ENCODE measurements around the gene SEC22C.

Gene SEC22C

DNA sequence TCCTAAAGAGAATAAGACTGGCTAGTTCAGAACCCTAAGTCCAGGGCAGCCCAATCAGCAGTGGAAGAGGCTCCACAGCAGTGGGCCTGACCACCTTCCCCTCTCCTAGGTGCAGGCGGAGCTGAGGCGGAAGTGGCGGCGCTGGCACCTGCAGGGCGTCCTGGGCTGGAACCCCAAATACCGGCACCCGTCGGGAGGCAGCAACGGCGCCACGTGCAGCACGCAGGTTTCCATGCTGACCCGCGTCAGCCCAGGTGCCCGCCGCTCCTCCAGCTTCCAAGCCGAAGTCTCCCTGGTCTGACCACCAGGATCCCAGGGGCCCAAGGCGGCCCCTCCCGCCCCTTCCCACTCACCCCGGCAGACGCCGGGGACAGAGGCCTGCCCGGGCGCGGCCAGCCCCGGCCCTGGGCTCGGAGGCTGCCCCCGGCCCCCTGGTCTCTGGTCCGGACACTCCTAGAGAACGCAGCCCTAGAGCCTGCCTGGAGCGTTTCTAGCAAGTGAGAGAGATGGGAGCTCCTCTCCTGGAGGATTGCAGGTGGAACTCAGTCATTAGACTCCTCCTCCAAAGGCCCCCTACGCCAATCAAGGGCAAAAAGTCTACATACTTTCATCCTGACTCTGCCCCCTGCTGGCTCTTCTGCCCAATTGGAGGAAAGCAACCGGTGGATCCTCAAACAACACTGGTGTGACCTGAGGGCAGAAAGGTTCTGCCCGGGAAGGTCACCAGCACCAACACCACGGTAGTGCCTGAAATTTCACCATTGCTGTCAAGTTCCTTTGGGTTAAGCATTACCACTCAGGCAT, 45.6 kb downstream of the SEC22C start:
- DNase-seq (ENCODE audit: low spot score), result peak; percentile 48

- DNase-seq (ENCODE audit: low spot score), result no peak
Measured at GRCh38 chr3:42533161-42533897, 48.4 kb downstream of the SEC22C start.

DNA sequence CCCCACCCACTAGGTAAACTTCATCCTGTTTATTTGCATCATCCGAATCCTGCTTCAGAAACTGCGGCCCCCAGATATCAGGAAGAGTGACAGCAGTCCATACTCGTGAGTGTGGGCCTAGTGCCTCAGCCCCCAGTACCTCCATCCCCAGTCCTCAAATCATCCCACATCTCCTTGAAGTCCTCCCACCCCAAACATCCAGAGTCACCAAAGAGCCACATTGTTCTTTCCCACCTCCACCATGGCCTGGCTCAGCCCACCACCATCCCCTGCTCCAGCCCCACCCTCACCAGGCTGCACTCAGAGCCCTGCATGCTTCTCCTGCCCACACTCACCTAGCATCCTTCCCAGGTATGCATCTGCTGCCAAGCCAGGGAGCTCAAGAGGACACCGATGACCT, 49.5 kb downstream of the SEC22C start:
- DNase-seq (ENCODE audit: low spot score), result no peak

DNA sequence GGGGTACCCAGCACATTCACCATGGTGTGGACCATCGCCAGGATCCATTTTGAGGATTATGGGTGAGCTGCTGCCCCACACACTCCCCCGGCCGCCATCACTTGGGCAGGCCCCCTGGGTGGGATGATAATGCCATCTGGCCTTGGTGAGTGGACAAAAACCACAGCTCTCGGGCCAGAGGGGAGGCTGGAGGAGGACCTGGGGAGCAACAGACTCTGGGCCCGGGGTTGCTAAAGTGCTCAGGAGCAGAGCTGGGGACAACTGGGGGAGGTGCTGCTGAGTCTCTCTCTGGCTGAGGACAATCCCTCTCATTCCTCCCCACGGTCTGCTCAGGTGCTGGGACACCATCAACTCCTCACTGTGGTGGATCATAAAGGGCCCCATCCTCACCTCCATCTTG, 50.3 kb downstream of the SEC22C start:
- no peak for DNase-seq (ENCODE audit: low spot score)

GRCh38 chr3:42530073-42530472, 51.7 kb downstream of the SEC22C start:
- no peak for DNase-seq (ENCODE audit: low spot score)

DNA sequence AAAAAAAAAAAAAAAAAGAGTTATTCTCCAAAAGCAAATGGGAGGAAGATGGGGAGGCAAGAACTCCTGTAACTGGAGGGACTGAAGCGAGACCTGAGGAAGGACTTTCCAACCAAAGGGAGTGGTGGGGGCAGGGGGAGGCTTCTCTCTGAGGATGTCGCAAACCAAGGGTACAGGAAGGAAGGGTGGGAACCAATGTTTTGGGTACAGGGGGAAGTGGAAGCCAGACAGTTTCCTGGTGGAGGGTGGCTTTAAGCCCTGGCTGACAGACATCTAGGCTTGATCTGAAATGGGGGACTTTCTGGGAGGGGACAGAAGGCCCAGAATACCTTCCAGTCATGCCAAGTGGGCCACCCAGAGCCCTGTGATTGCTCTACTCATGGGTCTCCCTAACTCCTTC, 52.3 kb downstream of the SEC22C start:
- DNase-seq (ENCODE audit: low spot score), result no peak

- DNase-seq (ENCODE audit: low spot score), result no peak
Measured at GRCh38 chr3:42527368-42527917, 54.3 kb downstream of the SEC22C start.

DNA sequence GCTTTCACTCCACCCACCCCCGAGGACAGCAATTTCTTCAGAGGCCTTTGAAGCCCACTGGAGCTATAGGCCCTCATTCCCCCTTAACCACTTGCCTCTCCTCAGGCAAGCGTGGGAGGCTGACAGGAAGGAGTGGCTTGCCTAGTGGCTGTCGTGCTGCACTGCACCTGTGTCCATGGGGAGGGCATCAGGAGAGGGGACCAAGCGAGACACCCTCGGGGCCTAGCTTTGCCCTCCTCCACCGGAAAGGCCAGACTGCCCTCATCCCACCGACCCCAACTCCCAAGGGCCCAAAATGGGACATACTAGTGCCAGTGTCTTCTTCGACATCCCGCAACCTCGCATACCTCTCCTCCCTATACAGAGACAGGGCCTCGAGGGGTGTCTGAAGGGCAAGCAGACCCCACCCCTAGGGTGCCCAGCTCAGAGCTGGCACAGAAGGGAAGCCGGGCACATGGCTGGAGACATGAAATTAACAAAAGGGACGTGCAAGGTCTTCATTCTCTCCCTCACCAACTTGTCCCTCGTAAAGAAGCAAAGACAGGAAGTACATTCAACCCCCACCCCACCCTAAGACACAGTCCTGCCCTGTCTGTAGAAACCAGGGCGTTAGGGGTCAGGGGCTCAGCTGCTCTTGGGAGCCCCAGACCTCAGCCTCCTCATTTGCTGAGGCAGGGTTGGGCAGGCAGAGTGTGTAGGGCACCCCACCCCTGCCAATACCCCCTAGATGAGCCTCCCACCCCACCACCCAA, 55.0 kb downstream of the SEC22C start:
- no peak for DNase-seq (ENCODE audit: low spot score)

DNA sequence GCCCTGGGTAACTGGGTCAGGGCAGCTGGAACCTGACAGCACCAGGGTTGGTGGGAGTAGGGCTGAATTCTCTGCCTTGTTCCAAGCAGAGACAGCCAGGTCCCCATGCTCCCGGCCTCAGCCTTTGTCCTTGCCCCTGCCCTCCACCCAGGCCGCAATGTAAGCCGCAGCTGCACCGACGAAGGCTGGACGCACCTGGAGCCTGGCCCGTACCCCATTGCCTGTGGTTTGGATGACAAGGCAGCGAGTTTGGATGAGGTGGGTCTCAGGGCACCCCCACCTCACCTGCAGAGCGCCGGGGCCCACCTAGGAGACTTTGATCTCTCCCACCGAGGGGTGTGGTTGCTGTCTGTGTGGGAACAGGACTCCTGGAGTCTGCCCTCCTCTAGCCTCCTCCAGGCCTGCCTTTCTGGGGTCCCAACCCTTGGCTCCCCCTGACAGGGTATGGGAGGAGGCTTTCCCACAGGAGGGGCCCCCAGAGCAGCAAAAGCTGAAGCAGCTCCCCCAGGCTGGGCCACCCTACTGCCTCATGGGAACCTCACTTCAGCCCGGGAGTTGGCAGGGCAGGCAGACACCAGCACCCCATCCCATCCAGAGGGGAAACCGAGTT, 55.9 kb downstream of the SEC22C start:
- DNase-seq (ENCODE audit: low spot score), result no peak

GRCh38 chr3:42525212-42525611, 56.6 kb downstream of the SEC22C start:
- DNase-seq (ENCODE audit: low spot score), result no peak

DNA sequence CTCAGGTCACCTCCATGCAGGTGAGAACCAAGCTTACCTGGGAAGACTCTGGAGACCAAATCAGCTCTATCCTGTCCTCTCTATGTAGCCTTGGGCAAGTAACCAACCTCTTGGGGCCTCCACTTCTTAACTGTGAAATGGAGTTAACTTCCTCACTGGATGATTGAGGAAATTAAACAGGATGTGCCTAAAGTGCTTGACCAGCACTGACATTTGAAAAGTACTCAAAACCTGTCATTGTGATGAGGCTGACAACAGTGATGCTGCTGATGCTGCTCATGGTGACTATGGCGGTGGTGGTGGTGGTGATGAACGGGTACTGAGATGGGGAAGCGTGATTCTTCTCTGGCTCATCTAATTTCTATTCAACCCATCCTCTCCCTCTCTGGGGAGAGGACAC, 57.0 kb downstream of the SEC22C start:
- DNase-seq (ENCODE audit: low spot score), result no peak

- DNase-seq (ENCODE audit: low spot score), result no peak
Measured at GRCh38 chr3:42520906-42521305, 60.9 kb downstream of the SEC22C start.

GRCh38 chr3:42520336-42520735, 61.4 kb downstream of the SEC22C start:
- DNase-seq (ENCODE audit: low spot score), result no peak

DNA sequence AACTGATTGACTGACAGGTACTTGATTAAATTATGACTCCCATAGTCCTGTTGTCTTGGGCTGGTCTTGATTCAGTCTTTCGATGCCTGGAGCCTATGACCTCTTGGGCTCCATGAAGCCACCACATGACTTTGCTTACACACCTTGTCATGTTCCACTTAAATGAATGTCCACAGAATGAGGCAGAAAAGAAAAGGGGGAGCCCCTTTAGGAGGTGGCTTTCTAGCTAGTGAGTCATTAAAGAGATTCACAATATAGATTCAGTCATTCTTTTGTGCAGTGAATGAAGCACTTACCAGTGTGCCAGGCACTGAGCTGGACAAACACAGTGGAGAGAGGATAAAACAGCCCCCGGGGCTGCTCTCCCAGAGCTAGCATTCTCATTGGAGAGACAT, 62.2 kb downstream of the SEC22C start:
- no peak for DNase-seq (ENCODE audit: low spot score)

DNA sequence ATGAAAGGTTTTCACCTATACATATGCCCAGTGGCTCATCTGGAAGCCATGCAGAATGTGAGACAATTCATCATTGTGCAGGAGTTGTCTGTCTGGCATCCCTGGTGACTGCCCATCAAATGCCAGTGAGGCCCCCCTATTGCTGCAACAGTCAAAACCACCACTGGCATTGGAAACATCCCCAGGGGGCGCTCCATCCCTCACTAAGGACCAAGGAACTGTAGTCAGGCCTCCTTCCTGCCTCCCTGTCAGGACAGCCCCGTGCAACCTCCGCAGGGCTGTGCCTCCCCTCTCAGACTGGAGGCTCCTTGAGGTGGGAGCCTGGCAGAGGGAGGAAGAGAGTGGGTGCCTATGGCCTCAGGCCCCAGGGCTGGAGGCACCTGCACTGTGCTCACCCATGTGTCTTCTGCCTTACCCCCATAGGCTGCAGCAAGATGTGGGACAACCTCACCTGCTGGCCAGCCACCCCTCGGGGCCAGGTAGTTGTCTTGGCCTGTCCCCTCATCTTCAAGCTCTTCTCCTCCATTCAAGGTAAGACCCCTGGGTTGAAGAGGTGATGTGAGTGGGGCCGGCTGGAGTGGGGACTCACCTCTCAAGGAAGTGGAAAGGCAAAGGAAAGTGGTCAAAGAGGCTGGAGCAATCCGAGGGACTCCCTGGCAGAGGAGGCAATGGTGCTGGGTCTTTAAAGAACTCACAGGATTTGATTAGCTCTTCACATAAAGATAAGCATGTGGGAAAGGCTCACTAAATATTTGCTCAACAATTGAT, 62.8 kb downstream of the SEC22C start:
- DNase-seq (ENCODE audit: low spot score), result no peak

DNA sequence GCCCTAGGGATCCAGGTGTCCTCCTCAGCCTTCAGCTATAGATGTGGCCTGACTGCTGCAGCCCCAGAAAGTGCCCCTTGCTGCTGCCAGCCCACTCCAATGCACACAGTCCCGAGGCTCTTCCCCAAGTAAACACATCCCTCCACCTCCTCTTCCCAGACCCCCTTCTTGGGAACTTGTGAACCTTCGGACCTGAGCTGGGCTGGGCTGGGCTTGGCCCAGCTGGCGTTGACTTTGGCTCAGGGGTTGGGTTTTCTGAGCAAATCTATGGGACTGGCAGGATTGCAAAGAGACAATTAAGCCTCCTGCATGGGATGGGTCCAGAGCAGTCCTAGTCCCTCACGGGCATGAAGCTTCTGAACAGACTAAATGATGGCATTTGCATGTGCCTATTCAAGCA, 64.7 kb downstream of the SEC22C start:
- no peak for DNase-seq (ENCODE audit: low spot score)

GRCh38 chr3:42516443-42516842, 65.3 kb downstream of the SEC22C start:
- DNase-seq (ENCODE audit: low spot score), result no peak

DNA sequence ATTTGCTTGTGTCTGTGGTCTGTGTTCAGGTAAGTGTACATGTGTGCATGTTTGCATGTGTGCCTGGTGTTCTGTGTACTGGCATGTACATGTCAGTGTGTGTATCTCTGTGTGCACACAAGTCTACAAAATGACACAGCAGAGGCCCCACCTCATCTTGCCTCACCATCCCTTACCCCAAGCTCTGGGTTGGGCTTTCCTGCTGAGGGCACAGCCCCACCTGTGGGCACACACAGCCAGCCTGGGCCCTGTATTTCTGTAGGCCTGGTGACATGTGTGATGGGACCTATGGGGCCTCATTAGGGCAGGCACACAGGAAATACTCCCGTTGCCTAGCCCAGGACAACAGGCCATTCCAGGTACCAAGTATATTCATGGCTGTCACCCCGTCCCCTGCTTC, 65.8 kb downstream of the SEC22C start:
- DNase-seq (ENCODE audit: low spot score), result no peak

DNA sequence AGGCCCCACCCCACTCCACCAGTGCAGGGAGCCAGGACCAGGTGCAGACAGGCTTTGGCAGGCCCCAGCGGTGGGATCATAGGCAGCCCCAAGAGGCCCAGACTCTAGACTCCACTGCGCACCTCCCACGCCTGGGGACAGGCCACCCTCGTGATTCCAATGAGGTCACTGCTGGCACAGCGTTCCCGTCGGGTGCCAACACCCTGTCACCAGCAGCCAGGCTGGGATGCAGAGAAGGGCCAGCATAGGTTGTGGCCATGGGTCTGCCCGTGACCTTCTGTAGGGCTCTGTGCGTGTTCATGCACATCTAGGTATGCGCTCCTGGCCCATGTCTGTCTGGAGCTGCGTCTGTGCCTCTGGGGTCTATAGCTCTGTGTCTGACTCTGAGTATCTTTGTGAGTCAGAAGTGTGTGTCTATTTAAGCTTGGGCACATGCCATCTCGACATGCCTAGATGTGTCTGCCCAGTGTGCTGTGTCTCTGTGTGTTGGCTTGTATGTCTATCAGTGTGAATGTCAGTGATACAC, 66.3 kb downstream of the SEC22C start:
- DNase-seq (ENCODE audit: low spot score), result no peak

- no peak for DNase-seq (ENCODE audit: low spot score)
Measured at GRCh38 chr3:42514876-42515275, 66.9 kb downstream of the SEC22C start.

GRCh38 chr3:42513521-42513920, 68.2 kb downstream of the SEC22C start:
- no peak for DNase-seq (ENCODE audit: low spot score)

All from GM03348 (cell line).